PFSK-1 (cell line): ENCODE measurements around the gene IQSEC3.

ENCODE experiments used
- FOXP2 ChIP-seq: optimal IDR thresholded peaks from 2 replicates; pipeline ENCODE3; 2011; ENCODE audit warnings: borderline replicate concordance, control low read depth, inconsistent platforms; ENCODE audit not compliant: insufficient read depth; ENCODE audit errors: extremely low read length, extremely low read depth
- POLR2AphosphoS5 ChIP-seq: IDR thresholded peaks from 2 replicates; pipeline ENCODE4 v1.6.1; 2012; ENCODE audit warnings: low read depth, mild to moderate bottlenecking, control low read depth, low read length, moderate library complexity
- REST ChIP-seq, 2 experiments: IDR thresholded peaks; 2 replicates each; pipeline versions ENCODE4 v1.6.1 to v1.8.0; 2011 to 2012; ENCODE audit warnings: low read depth in 2 of 2, low read length in 2 of 2, control low read depth in 1 of 2, inconsistent platforms in 1 of 2, mild to moderate bottlenecking in 1 of 2, moderate library complexity in 1 of 2; ENCODE audit not compliant: insufficient read depth in 1 of 2
- SIN3A ChIP-seq: IDR thresholded peaks from 2 replicates; pipeline ENCODE4 v1.6.1; 2012; ENCODE audit warnings: mild to moderate bottlenecking, low read length, moderate library complexity, borderline replicate concordance; ENCODE audit not compliant: insufficient read depth
- TAF1 ChIP-seq: IDR thresholded peaks from 2 replicates; pipeline ENCODE4 v1.6.1; 2012; ENCODE audit warnings: low read length, control low read depth, borderline replicate concordance; ENCODE audit not compliant: insufficient read depth

IQSEC3 gene

GRCh38 chr12:177336-177979 is 110.9 kb downstream of the IQSEC3 start:
- TF ChIP-seq FOXP2 (no peak), TAF1 (no peak), POLR2AphosphoS5 (no peak), REST (IDR thresholded peaks at IDR 0.05; ENCODE audit: insufficient read depth in 1 of 2, low read depth in 2 of 2, low read length in 2 of 2) (no peak), SIN3A (no peak)

DNA sequence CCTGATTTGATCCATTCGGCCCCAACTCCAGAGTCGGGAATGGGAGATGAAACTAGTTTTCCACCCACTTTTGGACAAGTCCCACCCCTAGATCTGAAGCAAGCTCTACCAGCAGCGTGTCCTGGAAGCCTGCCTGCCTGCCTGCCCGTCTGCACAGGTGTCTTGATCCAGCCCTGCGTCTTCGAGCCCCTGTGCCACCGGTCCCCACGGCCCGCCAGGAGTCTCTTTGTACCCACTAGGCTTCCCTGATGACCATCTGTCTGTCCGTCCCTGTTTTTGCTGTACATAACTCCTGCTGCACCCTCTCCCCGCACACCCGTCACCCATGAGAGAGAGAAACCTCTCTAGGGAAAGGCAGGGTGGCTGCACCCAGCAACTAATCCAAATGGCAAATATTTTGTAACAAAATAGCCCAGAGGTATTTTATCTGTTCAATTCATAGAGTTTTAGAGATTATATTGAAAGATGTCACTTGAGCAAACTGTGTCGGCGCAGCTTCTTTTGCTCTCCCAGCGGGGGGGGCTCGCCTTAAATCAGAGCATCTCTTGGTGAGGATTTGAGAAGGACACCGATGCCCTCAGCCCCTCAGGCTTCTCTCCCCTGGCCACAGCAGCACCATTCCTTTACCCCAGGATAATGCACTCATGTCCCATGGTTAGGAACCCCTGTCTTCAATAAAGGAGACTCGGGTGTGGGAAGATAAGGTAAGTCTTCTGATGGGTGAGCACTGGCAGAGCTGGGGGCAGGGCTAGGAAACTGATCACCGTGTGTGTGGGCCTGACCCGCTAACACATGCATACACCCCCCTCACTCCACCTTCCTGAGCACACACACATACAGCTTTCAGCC is 111.6 kb downstream of the IQSEC3 start:
- TF ChIP-seq POLR2AphosphoS5 (no peak), FOXP2 (no peak), SIN3A (no peak), REST (IDR thresholded peaks at IDR 0.05; ENCODE audit: insufficient read depth in 1 of 2, low read depth in 2 of 2, low read length in 2 of 2) (no peak), TAF1 (no peak)

DNA sequence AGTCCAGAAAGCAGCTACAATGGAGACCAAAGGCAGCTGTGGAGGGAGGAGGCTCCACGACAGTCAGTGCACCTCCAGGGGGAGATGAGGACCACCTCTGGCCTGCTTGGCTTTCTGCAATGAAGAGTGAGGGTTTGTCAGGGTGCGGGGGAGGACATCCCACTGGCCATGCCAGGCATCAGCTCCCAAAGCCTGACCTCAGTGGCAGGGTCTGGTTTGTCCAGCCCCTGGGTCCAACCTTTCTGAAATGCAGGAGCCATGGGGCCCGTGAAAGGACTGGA is 112.2 kb downstream of the IQSEC3 start:
- TF ChIP-seq TAF1 (no peak), REST (IDR thresholded peaks at IDR 0.05; ENCODE audit: insufficient read depth in 1 of 2, low read depth in 2 of 2, low read length in 2 of 2) (no peak), POLR2AphosphoS5 (no peak), SIN3A (no peak), FOXP2 (no peak)

DNA sequence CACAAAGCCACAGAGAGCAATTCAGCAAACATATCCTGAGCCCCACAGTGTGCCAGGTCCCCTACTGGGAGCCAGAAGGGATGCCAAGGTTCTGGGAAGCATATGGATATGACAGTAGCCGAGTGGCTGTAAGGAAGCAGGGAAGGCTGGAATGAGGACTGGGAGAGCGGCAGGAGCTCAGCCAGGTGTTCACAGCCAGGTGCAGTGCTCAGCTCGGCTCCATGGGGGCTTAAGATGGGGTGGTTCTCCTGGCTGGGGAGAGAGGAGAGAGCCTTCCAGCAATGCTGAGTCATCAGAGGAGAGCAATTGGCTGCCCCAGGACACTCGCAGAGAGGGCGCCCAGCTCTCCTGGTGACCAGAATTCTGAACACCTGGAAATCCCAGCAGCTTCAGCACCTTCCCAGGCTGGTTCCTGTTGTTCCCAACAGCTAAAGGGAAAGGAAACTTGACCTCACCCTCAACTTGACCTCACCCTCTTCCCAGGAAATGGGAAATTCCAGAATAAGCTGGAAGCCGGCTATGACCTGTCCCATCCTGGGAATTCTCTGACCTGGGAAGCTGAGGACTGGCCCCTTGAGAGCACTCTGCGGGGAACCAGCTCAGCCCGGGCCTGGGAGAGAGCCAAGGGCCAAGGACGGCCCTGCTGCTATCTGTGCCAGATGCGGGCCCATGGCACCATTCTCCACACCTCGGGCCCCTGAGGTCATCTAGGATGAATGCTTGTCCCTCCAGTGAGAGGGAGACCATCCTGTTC is 112.7 kb downstream of the IQSEC3 start:
- TF ChIP-seq FOXP2 (no peak), REST (IDR thresholded peaks at IDR 0.05; ENCODE audit: insufficient read depth in 1 of 2, low read depth in 2 of 2, low read length in 2 of 2) (no peak), POLR2AphosphoS5 (no peak), SIN3A (no peak), TAF1 (no peak)
